Measurements from ENCODE around the gene GALNTL6. TPM values are rescaled to one million over a fixed set of nuclear protein-coding genes. Genes with fewer than 3 reads are reported as not detected.

Gene GALNTL6
- total RNA-seq = not detected

- DNase-seq = no peak
- POLR2A ChIA-PET = no interaction called here
- Mint-ChIP-seq H3K9me3 (peaks cover 2% of the 10 kb centered on the region), H3K27ac (no peak within 1 kb of the TSS), H3K4me3 (no peak within 1 kb of the TSS), H3K27me3 (peaks cover 13% of the 10 kb centered on the region), H3K4me1 (ENCODE audit: low read depth) (no peaks in the 10 kb centered on the region), H3K36me3 (peaks cover 2% of the 10 kb centered on the region)
- CTCF ChIA-PET = no interaction called here
- intact Hi-C loops (cut with micrococcal nuclease) = no loop called here
Measured at GRCh38 chr4:171812665-171813525, at the start of gene GALNTL6. TSS of gene GALNTL6 (plus strand) at chr4:171813404.

- Mint-ChIP-seq H3K27ac (no peak overlapping the region), H3K36me3 (no peaks in the 10 kb centered on the region), H3K4me3 (no peak overlapping the region), H3K9me3 (peaks cover 34% of the 10 kb centered on the region), H3K4me1 (ENCODE audit: low read depth) (no peaks in the 10 kb centered on the region), H3K27me3 (no peaks in the 10 kb centered on the region)
- DNase-seq = no peak
- intact Hi-C loops (cut with micrococcal nuclease) = no loop called here
- ChIA-PET POLR2A (no interaction called here), CTCF (no interaction called here)
Measured at GRCh38 chr4:171765514-171765913, 47.7 kb upstream of the GALNTL6 start.

GRCh38 chr4:171774642-171775190, 38.5 kb upstream of the GALNTL6 start:
- no peak overlapping the region for H3K4me3 Mint-ChIP-seq
- ChIA-PET CTCF (no interaction called here), POLR2A (no interaction called here)
- intact Hi-C loops (cut with micrococcal nuclease) = no loop called here
- H3K9me3 Mint-ChIP-seq = peaks cover 18% of the 10 kb centered on the region
- H3K36me3 Mint-ChIP-seq = no peaks in the 10 kb centered on the region
- no peaks in the 10 kb centered on the region for H3K27me3 Mint-ChIP-seq
- no peak for DNase-seq
- H3K4me1 Mint-ChIP-seq (ENCODE audit: low read depth) = no peaks in the 10 kb centered on the region
- H3K27ac Mint-ChIP-seq = no peak overlapping the region

DNA sequence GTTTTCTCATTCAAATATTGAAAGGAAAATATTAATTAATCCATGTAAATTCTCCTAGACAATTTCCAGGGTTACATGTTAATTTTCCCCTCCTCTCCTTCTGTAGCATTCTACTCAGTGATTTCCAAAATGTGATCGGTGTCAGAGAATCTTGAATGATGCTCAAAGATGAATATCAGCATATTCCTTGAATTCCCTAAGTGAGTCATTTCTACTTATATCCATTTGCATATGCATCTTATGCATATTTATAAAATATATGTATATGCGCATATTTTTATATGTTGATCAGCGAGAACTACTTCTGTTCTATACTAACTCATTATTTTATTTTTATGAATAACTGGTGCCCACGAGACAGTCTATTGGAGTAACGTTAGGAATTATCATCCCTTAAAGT, 33.9 kb upstream of the GALNTL6 start:
- no peak for DNase-seq
- Mint-ChIP-seq H3K27ac (no peak overlapping the region), H3K36me3 (no peaks in the 10 kb centered on the region), H3K4me1 (ENCODE audit: low read depth) (no peaks in the 10 kb centered on the region), H3K4me3 (no peak overlapping the region), H3K9me3 (peaks cover 22% of the 10 kb centered on the region), H3K27me3 (no peaks in the 10 kb centered on the region)
- POLR2A ChIA-PET = no interaction called here
- intact Hi-C loops (cut with micrococcal nuclease) = no loop called here
- CTCF ChIA-PET = no interaction called here

- Mint-ChIP-seq H3K4me3 (no peak overlapping the region), H3K4me1 (ENCODE audit: low read depth) (no peaks in the 10 kb centered on the region), H3K9me3 (peaks cover 17% of the 10 kb centered on the region), H3K36me3 (no peaks in the 10 kb centered on the region), H3K27me3 (no peaks in the 10 kb centered on the region), H3K27ac (no peak overlapping the region)
- ChIA-PET POLR2A (no interaction called here), CTCF (no interaction called here)
- DNase-seq = no peak
- intact Hi-C loops (cut with micrococcal nuclease) = no loop called here
Measured at GRCh38 chr4:171785388-171785787, 27.8 kb upstream of the GALNTL6 start.

GRCh38 chr4:171793723-171794122, 19.5 kb upstream of the GALNTL6 start:
- ChIA-PET CTCF (no interaction called here), POLR2A (no interaction called here)
- no peaks in the 10 kb centered on the region for H3K36me3 Mint-ChIP-seq
- H3K27ac Mint-ChIP-seq = no peak overlapping the region
- no peaks in the 10 kb centered on the region for H3K4me1 Mint-ChIP-seq (ENCODE audit: low read depth)
- no peaks in the 10 kb centered on the region for H3K27me3 Mint-ChIP-seq
- H3K4me3 Mint-ChIP-seq = no peak overlapping the region
- DNase-seq = no peak
- H3K9me3 Mint-ChIP-seq = peaks cover 4% of the 10 kb centered on the region
- intact Hi-C loops (cut with micrococcal nuclease) = no loop called here

- intact Hi-C loops (cut with micrococcal nuclease) = no loop called here
- no peaks in the 10 kb centered on the region for H3K27me3 Mint-ChIP-seq
- H3K9me3 Mint-ChIP-seq = peaks cover 8% of the 10 kb centered on the region
Measured at GRCh38 chr4:171794528-171794927, 18.7 kb upstream of the GALNTL6 start.

GRCh38 chr4:171809854-171810253, 3.4 kb upstream of the GALNTL6 start:
- intact Hi-C loops (cut with micrococcal nuclease) = no loop called here
- peaks cover 5% of the 10 kb centered on the region for H3K9me3 Mint-ChIP-seq
- H3K27me3 Mint-ChIP-seq = peaks cover 13% of the 10 kb centered on the region
- no peak for DNase-seq
- H3K36me3 Mint-ChIP-seq = peaks cover 2% of the 10 kb centered on the region
- H3K4me1 Mint-ChIP-seq (ENCODE audit: low read depth) = no peaks in the 10 kb centered on the region
- H3K27ac Mint-ChIP-seq = no peak overlapping the region
- CTCF ChIA-PET = no interaction called here
- POLR2A ChIA-PET = no interaction called here
- H3K4me3 Mint-ChIP-seq = no peak overlapping the region

More at GRCh38 chr4:171794528-171794927, 18.7 kb upstream of the GALNTL6 start:
- CTCF ChIA-PET = no interaction called here
- POLR2A ChIA-PET = no interaction called here
- no peaks in the 10 kb centered on the region for H3K4me1 Mint-ChIP-seq (ENCODE audit: low read depth)
- no peak overlapping the region for H3K27ac Mint-ChIP-seq
- no peak for DNase-seq
- H3K36me3 Mint-ChIP-seq = no peaks in the 10 kb centered on the region
- no peak overlapping the region for H3K4me3 Mint-ChIP-seq

DNA sequence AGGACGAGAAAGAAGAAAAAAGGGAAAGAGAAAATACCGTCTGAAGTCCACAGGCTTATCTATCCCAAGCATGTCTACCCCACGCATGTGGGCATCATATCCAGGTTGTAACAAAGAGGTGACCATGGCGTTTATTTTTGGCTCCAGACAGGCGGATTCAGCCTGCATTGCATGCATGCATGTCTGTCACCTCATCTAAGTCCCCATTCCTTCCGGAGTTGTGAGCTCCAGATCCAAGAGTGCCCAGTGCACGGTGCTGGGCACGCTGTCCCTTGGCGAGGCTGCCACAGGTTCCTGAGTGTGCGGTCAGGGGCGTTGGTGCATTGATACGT, 905 bp upstream of the GALNTL6 start:
- Mint-ChIP-seq H3K36me3 (peaks cover 2% of the 10 kb centered on the region), H3K27me3 (peaks cover 13% of the 10 kb centered on the region), H3K9me3 (peaks cover 2% of the 10 kb centered on the region), H3K4me3 (no peak overlapping the region), H3K4me1 (ENCODE audit: low read depth) (no peaks in the 10 kb centered on the region), H3K27ac (no peak overlapping the region)
- ChIA-PET POLR2A (no interaction called here), CTCF (no interaction called here)
- intact Hi-C loops (cut with micrococcal nuclease) = no loop called here
- DNase-seq = no peak

DNA sequence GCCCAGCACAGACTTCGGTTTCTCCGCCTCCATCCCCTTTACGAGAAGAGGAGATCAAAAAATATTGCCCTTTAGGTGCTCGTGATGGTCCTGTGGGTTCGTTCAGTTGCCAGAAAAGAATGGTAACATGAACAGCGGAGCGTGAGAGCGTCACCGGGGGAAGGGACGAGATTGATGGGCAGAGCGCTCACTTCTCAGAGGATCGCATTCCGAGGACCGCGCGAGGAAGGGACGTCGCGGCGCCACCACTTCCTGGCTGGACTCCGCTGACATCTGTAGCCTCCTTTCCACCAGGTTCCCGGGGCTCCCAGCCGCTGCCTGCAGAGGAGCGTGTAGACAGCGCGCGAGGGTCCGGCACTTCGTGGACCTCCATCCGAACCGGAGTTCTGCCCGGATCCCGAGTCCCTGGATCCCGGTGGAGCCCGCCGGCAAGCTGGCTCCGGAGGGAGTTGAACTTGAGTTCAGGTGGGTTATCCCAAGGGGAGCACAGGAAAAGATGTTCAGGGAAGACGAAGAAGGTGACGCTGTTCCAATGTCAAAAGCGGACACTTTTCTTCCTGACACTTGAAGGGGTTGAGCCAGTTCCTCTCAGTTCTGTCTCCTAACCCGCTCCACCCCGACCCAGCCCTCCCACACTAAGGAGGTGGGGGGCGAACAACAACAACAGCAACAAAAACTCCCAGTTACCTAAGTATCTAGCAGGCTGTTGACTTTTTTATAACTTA, 484 bp downstream of the GALNTL6 start:
- no peak overlapping the region for H3K4me3 Mint-ChIP-seq
- H3K27me3 Mint-ChIP-seq = peaks cover 13% of the 10 kb centered on the region
- peaks cover 2% of the 10 kb centered on the region for H3K36me3 Mint-ChIP-seq
- intact Hi-C loops (cut with micrococcal nuclease) = no loop called here
- peaks cover 2% of the 10 kb centered on the region for H3K9me3 Mint-ChIP-seq
- H3K4me1 Mint-ChIP-seq (ENCODE audit: low read depth) = no peaks in the 10 kb centered on the region
- CTCF ChIA-PET = no interaction called here
- POLR2A ChIA-PET = no interaction called here
- H3K27ac Mint-ChIP-seq = no peak overlapping the region
- no peak for DNase-seq

DNA sequence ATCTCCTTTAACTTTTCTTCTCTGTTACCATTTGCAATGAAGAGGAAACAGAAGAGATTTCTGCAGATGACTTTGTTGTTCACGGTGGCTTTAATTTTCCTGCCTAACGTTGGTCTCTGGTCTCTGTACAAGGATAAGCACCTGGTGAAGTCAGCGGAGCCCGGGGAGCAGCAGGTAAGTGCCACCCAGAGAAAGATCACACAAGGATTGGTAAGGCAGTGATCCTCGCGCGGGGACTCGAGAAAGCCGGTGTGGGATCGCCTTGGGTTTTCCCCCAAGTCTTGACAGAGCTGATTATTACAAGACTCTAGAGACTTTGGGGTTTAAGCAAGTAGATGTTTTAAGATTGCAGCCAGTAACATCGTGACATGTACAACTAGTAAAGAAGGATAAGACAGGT, 1.3 kb downstream of the GALNTL6 start:
- no peak for DNase-seq
- Mint-ChIP-seq H3K4me3 (no peak overlapping the region), H3K9me3 (peaks cover 2% of the 10 kb centered on the region), H3K27me3 (peaks cover 13% of the 10 kb centered on the region), H3K36me3 (peaks cover 2% of the 10 kb centered on the region), H3K4me1 (ENCODE audit: low read depth) (no peaks in the 10 kb centered on the region), H3K27ac (no peak overlapping the region)
- ChIA-PET CTCF (no interaction called here), POLR2A (no interaction called here)
- intact Hi-C loops (cut with micrococcal nuclease) = no loop called here

- no peak for DNase-seq
- Mint-ChIP-seq H3K4me3 (no peak overlapping the region), H3K36me3 (peaks cover 1% of the 10 kb centered on the region), H3K4me1 (ENCODE audit: low read depth) (no peaks in the 10 kb centered on the region), H3K27me3 (peaks cover 12% of the 10 kb centered on the region), H3K27ac (no peak overlapping the region), H3K9me3 (peaks cover 2% of the 10 kb centered on the region)
- intact Hi-C loops (cut with micrococcal nuclease) = no loop called here
- POLR2A ChIA-PET = no interaction called here
- CTCF ChIA-PET = no interaction called here
Measured at GRCh38 chr4:171817026-171817425, 3.8 kb downstream of the GALNTL6 start.

- no peak overlapping the region for H3K4me3 Mint-ChIP-seq
- H3K9me3 Mint-ChIP-seq = peaks cover 12% of the 10 kb centered on the region
- no peak for DNase-seq
- no peaks in the 10 kb centered on the region for H3K27me3 Mint-ChIP-seq
- ChIA-PET POLR2A (no interaction called here), CTCF (no interaction called here)
- intact Hi-C loops (cut with micrococcal nuclease) = no loop called here
- H3K36me3 Mint-ChIP-seq = no peaks in the 10 kb centered on the region
- H3K4me1 Mint-ChIP-seq (ENCODE audit: low read depth) = no peaks in the 10 kb centered on the region
- H3K27ac Mint-ChIP-seq = no peak overlapping the region
Measured at GRCh38 chr4:171834640-171835039, 21.4 kb downstream of the GALNTL6 start.

Data from activated CD4-positive, alpha-beta memory T cell treated with anti-CD3 and anti-CD28 coated beads for 36 hours (primary cell).